Transverse colon (tissue), 4 donors: ENCODE measurements around the gene EYA3.

Source experiments
- EP300 ChIP-seq: sonication (generic); formaldehyde crosslinking; IDR thresholded peaks from one replicate; pipeline ENCODE4 v1.6.1; 2017; ENCODE audit warnings: antibody characterized with exemption, low read depth
- POLR2A ChIP-seq: fragments of 450-650 bp; IDR thresholded peaks from one replicate; pipeline ENCODE4 v1.6.1; 2016; ENCODE audit warnings: antibody characterized with exemption, mild to moderate bottlenecking, moderate library complexity
- POLR2AphosphoS5 ChIP-seq, 3 donors: sonication (generic); formaldehyde crosslinking; IDR thresholded peaks; one replicate each; pipeline ENCODE4 v1.6.1; 2016; ENCODE audit warnings: antibody characterized with exemption in 3 of 3
- TF ChIP-seq, protein P1 (sequence below), 5 experiments: fragments of 200-600 bp in 3 of 5; fragments of 450-650 bp in 2 of 5; sonication (generic) in 3 of 5; IDR thresholded peaks; 1 replicate in 2 of 5; 2 replicates in 3 of 5; pipeline ENCODE4 v1.5.1; 2016 to 2017; ENCODE audit warnings: antibody characterized with exemption in 5 of 5, inconsistent platforms in 3 of 5, mild to moderate bottlenecking in 2 of 5, moderate library complexity in 1 of 5

GRCh38 chr1:28062806-28063205 lies 25.6 kb downstream of the EYA3 start:
- TF ChIP-seq, protein P1, sequence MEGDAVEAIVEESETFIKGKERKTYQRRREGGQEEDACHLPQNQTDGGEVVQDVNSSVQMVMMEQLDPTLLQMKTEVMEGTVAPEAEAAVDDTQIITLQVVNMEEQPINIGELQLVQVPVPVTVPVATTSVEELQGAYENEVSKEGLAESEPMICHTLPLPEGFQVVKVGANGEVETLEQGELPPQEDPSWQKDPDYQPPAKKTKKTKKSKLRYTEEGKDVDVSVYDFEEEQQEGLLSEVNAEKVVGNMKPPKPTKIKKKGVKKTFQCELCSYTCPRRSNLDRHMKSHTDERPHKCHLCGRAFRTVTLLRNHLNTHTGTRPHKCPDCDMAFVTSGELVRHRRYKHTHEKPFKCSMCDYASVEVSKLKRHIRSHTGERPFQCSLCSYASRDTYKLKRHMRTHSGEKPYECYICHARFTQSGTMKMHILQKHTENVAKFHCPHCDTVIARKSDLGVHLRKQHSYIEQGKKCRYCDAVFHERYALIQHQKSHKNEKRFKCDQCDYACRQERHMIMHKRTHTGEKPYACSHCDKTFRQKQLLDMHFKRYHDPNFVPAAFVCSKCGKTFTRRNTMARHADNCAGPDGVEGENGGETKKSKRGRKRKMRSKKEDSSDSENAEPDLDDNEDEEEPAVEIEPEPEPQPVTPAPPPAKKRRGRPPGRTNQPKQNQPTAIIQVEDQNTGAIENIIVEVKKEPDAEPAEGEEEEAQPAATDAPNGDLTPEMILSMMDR (IDR thresholded peaks at IDR 0.05), result no peak
- no peak for TF ChIP-seq POLR2A
- no peak for TF ChIP-seq EP300
- TF ChIP-seq POLR2AphosphoS5 (IDR thresholded peaks at IDR 0.05), result no peak
